Large intestine (tissue), 12 donors: ENCODE data around the gene TRAF3IP1. TPM values are rescaled to one million over a fixed set of nuclear protein-coding genes. Genes with fewer than 3 reads are reported as not detected.
"Not testable (repeated sequence)": the region's sequence is repeated elsewhere in the genome, so short reads cannot be mapped to it uniquely, and the experiment has no call there.

Source experiments
- DNase-seq, 2 donors: peaks; one replicate each; pipeline versions ENCODE4 v3.0.0 to v3.0.0-alpha.2; 2013
- H3K27ac ChIP-seq: one replicate; pipeline ENCODE4 v1.5.1; 2013; ENCODE audit warnings: low read length
- H3K27me3 ChIP-seq: 2 replicates; pipeline ENCODE4 v1.6.1; 2013; ENCODE audit warnings: low read length; ENCODE audit not compliant: control insufficient read depth, insufficient read depth
- H3K36me3 ChIP-seq: 2 replicates; pipeline ENCODE4 v1.6.1; 2013; ENCODE audit warnings: low read length; ENCODE audit not compliant: control insufficient read depth, insufficient read depth
- H3K4me1 ChIP-seq: one replicate; pipeline ENCODE4 v1.6.1; 2013; ENCODE audit warnings: low read length; ENCODE audit not compliant: control insufficient read depth, insufficient read depth
- H3K4me3 ChIP-seq: one replicate; pipeline ENCODE4 v1.5.1; 2013; ENCODE audit warnings: low read length
- H3K9me3 ChIP-seq: one replicate; pipeline ENCODE4 v1.6.1; 2013; ENCODE audit warnings: mild to moderate bottlenecking, low read depth, low read length, moderate library complexity; ENCODE audit not compliant: control insufficient read depth
- WGBS: methylation state at CpG from one replicate; pipeline ENCODE4 v1.1.5; 2013; ENCODE audit warnings: low lambda C conversion rate; ENCODE audit not compliant: insufficient coverage; 5-methylcytosine and 5-hydroxymethylcytosine counted together
- long read RNA-seq, 11 donors: transcript quantifications; one replicate each; lab custom pipeline, GENCODE V29; 2026
- polyA plus RNA-seq: library from polyadenylated mRNA; unstranded; fragments of 120-200 nt; gene quantifications from one replicate; pipeline ENCODE4 v1.2.1, GENCODE V29; 2013

The TRAF3IP1 gene, protein sequence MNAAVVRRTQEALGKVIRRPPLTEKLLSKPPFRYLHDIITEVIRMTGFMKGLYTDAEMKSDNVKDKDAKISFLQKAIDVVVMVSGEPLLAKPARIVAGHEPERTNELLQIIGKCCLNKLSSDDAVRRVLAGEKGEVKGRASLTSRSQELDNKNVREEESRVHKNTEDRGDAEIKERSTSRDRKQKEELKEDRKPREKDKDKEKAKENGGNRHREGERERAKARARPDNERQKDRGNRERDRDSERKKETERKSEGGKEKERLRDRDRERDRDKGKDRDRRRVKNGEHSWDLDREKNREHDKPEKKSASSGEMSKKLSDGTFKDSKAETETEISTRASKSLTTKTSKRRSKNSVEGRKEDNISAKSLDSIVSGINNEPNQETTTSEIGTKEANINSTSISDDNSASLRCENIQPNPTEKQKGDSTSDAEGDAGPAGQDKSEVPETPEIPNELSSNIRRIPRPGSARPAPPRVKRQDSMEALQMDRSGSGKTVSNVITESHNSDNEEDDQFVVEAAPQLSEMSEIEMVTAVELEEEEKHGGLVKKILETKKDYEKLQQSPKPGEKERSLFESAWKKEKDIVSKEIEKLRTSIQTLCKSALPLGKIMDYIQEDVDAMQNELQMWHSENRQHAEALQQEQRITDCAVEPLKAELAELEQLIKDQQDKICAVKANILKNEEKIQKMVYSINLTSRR
- 10.6 TPM for polyA plus RNA-seq
- long read RNA-seq, donor 1, result 0 reads
- long read RNA-seq, donor 2, result 0 reads
- long read RNA-seq, donor 3, result 0 reads
- long read RNA-seq, donor 4, result 0 reads
- long read RNA-seq, donor 5, result 0 reads
- long read RNA-seq, donor 6, partial matches to known transcripts, result 10 of 10 reads
- long read RNA-seq, donor 6, other reads (novel, unspliced or antisense), result 0 of 10 reads
- long read RNA-seq, donor 7, partial matches to known transcripts, result 0 of 1 reads
- long read RNA-seq, donor 7, other reads (novel, unspliced or antisense), result 0 of 1 reads
- long read RNA-seq, donor 8, partial matches to known transcripts, result 0 of 3 reads
- long read RNA-seq, donor 8, other reads (novel, unspliced or antisense), result 0 of 3 reads
- long read RNA-seq, donor 9, partial matches to known transcripts, result 0 of 1 reads
- long read RNA-seq, donor 9, other reads (novel, unspliced or antisense), result 0 of 1 reads
- long read RNA-seq, donor 10, partial matches to known transcripts, result 0 of 2 reads
- long read RNA-seq, donor 10, other reads (novel, unspliced or antisense), result 0 of 2 reads
- long read RNA-seq, donor 11, result 0 reads

DNA sequence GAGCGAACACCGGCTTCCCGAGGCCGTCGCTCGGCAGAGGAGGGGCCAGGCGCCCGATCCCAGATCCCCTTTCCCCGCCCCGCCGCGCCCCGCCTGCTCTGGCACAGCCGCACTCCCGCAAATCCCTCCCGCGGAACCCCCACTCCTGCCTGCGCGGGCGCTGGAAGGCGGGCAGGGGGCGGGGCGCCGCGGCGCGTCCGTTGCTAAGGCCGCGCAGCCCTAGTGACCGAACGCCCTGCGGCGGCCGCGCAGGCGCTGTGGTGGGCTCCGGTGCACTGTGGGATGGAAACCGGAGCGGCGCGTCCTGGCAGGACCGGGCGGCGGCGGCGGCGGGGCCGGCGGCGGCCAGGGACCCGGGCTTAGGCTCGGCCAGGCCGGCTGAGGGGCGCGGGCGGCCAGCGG, at the start of gene TRAF3IP1:
Gene TRAF3IP1 (plus strand): TSS at position 273 of the 402 bp plus-strand sequence. CDS start 145 bp downstream, outside the sequence.
- no CpG with 5 or more reads among the region's 58 CpGs for WGBS

DNA sequence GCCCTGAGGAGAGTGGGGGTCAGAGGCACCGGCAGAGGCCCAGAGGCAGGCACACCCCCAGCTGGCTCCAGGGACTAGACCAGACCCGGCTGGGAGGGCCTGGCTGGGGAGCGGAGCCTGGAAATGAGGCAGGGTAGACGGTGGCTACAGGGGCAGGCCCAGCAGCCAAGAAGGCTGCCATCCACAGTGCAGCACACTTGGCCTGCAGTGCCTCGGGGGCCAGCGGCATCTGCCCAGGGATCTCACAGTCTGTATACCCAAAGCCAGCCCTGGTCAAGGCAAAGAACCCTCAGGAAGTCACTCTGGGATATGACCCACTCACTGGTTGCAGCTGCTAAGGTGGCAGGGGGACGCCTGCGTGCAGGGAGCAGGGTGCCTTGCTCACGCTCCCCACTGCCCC, 49.7 kb upstream of the TRAF3IP1 start:
- no peaks in the 10 kb centered on the region for H3K27me3 ChIP-seq
- no CpG with 5 or more reads among the region's 9 CpGs for WGBS
- DNase-seq, result no peak
- H3K4me1 ChIP-seq, result peaks cover 24% of the 10 kb centered on the region
- no peak overlapping the region for H3K4me3 ChIP-seq
- H3K36me3 ChIP-seq, result peaks cover 78% of the 10 kb centered on the region
- H3K9me3 ChIP-seq, result no peaks in the 10 kb centered on the region
- H3K27ac ChIP-seq, result no peak overlapping the region

More for the DNA sequence above, at the start of gene TRAF3IP1:
- H3K9me3 ChIP-seq, result no peaks in the 10 kb centered on the region
- DNase-seq, result peak; percentile 94 to 97
- H3K36me3 ChIP-seq, result peaks cover 8% of the 10 kb centered on the region
- peak within 1 kb of the TSS; percentile 64 for H3K4me3 ChIP-seq
- no peaks in the 10 kb centered on the region for H3K27me3 ChIP-seq
- peaks cover 5% of the 10 kb centered on the region for H3K4me1 ChIP-seq
- peak within 1 kb of the TSS; percentile 42 for H3K27ac ChIP-seq

DNA sequence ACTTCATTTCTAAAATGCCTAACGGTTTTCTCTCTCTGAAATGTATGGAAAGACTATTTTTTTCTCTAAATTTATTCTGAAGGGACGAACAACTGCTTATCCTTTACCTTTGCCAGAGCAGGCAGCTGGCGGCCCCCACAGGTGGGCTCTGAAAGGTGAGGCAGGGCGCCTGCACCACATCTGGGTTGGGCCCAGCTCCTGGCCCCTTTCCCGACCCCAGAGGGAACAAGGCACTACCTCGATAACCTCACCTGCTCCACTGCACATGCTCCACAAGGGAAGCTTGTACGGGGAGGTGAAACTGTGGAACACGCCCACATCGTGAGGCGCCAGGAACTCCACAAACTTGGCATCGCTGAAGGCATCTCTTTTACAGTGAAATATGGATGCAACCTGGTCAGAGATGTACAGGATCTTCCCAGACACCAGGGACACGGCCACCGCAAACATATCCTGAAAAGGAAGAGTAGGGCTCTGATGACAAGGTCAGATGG, 49.2 kb upstream of the TRAF3IP1 start:
- Histone ChIP-seq H3K27ac (no peak overlapping the region), H3K36me3 (peaks cover 80% of the 10 kb centered on the region), H3K4me3 (no peak overlapping the region), H3K27me3 (no peaks in the 10 kb centered on the region), H3K9me3 (no peaks in the 10 kb centered on the region), H3K4me1 (peaks cover 25% of the 10 kb centered on the region)
- WGBS, result no CpG with 5 or more reads among the region's 13 CpGs
- no peak for DNase-seq

DNA sequence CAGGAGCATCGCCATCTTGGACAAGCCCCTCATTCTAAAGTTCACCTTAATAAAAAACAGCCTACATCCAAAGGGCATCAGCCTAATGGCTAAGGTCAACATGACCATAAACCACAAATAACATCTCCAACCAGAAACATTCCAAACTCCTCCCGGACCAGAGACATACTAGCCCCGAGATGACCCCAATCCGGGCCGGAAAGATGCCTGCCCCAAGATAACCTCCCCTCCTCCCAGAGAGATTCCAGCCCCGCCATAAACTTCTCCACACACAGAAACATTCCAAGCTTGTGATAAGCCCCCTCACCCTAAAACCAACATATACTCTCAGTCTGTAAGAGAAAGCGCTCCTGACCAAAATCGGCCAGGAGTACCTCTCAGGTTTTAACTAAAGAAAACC, 48.6 kb upstream of the TRAF3IP1 start:
- peaks cover 82% of the 10 kb centered on the region for H3K36me3 ChIP-seq
- not testable (repeated sequence) for H3K9me3 ChIP-seq, DNase-seq, H3K27ac ChIP-seq, H3K4me3 ChIP-seq, H3K27me3 ChIP-seq
- no CpG with 5 or more reads among the region's 8 CpGs for whole genome bisulfite sequencing
- H3K4me1 ChIP-seq, result peaks cover 25% of the 10 kb centered on the region

DNA sequence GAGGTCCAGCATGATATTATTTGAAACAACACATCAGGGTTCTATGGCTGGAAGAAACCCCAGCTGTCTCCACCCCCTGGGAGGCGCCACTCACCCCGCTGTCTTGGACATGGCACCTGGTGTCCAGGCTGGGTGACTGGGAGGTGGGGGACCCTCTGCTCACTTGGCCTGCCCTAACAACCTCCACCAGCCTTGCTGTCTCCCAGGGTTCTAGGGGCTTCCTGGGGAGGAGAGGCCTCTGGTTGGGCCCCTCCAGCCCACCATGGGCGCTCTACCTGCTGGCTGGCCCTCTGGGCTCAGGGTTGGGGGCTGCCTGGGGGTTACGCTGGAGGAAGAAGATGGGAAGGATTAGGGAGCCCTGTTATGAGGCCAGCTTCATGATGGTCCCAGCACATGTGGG, 48.2 kb upstream of the TRAF3IP1 start:
- Histone ChIP-seq H3K27ac (no peak overlapping the region), H3K9me3 (no peaks in the 10 kb centered on the region), H3K4me1 (peaks cover 25% of the 10 kb centered on the region), H3K27me3 (no peaks in the 10 kb centered on the region), H3K4me3 (no peak overlapping the region), H3K36me3 (peaks cover 80% of the 10 kb centered on the region)
- DNase-seq, result no peak
- WGBS, result no CpG with 5 or more reads among the region's 4 CpGs

DNA sequence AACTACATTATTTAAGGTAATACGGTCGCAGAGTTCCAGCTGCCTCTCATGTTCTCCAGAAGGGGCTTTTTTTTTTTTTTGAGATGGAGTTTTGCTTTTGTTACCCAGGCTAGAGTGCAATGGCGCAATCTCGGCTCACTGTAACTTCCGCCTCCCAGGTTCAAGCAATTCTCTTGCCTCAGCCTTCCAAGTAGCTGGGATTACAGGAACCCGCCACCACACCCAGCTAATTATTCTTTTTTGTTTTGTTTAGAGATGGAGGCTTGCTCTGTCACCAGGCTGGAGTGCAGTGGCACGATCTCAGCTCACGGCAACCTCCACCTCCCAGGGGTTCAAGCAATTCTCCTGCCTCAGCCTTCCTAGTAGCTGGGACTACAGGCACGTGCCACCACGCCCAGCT, 46.9 kb upstream of the TRAF3IP1 start:
- peaks cover 73% of the 10 kb centered on the region for H3K36me3 ChIP-seq
- peak overlapping the region; percentile 88 for H3K27ac ChIP-seq
- H3K4me3 ChIP-seq, H3K9me3 ChIP-seq, DNase-seq, H3K27me3 ChIP-seq: not testable (repeated sequence)
- H3K4me1 ChIP-seq, result peaks cover 25% of the 10 kb centered on the region
- 100% methylated on average over 2 of the region's 10 CpGs for WGBS

DNA sequence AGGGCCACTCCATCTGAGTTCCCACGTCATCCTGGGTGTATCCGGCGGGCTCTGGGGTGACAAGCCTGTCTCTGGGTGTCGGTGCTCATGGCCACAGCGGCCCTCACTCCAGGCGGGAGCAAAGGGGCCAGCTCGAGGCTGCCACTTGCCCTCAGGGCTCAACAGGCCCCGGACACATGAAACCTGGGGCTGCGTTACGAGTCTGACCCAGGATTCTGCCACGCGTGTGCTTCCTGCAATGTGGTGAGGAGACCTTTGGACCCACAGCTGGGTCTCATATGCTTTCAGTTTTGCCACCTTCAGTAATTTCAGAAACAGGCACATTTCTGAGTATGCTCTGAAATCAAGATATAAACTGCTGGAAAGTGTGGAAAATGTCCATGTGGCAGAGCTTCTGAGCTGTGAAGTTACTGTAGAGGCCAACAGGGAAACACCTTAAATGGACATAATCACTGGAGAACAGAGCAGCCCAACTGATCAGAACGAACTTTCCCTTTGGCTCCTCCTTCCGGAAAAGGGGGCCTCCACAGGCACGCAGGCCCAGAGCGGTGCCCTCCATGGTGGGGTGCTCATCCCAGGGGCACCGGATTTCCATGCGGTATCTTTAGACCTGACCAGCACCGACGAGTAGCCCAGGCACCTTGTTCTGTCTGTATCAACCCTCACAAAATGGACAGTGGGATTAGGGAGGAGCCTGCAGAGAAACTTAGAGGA, 46.0 kb upstream of the TRAF3IP1 start:
- H3K36me3 ChIP-seq, result peaks cover 70% of the 10 kb centered on the region
- no CpG with 5 or more reads among the region's 20 CpGs for WGBS
- no peak overlapping the region for H3K4me3 ChIP-seq
- H3K27ac ChIP-seq, result peak overlapping the region; percentile 88
- no peaks in the 10 kb centered on the region for H3K27me3 ChIP-seq
- peak; percentile 85 to 91 for DNase-seq
- no peaks in the 10 kb centered on the region for H3K9me3 ChIP-seq
- peaks cover 28% of the 10 kb centered on the region for H3K4me1 ChIP-seq

DNA sequence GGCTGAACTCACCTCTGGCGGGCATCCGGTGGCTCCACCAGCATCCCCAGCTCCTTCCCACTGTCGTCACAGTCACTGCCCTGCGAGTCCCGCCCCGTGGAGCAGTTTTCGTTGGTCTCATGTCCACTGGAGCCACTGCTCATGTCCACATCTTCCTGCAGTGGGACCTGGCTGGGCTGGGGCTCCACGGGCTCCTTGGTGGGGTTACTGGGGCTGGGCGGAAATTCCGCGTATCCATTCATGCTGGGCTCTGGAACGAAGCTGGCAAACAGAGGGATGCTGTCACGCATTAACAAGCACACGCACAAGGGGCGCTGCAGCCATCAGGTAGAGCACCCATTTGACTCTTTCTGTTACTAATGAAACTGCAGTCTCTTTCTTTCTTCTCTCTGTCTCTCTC, 42.6 kb upstream of the TRAF3IP1 start:
- WGBS, result 83% methylated on average over 2 of the region's 15 CpGs
- no peaks in the 10 kb centered on the region for H3K9me3 ChIP-seq
- no peaks in the 10 kb centered on the region for H3K27me3 ChIP-seq
- H3K4me1 ChIP-seq, result peaks cover 39% of the 10 kb centered on the region
- H3K36me3 ChIP-seq, result peaks cover 38% of the 10 kb centered on the region
- no peak overlapping the region for H3K4me3 ChIP-seq
- no peak overlapping the region for H3K27ac ChIP-seq
- DNase-seq, result no peak

DNA sequence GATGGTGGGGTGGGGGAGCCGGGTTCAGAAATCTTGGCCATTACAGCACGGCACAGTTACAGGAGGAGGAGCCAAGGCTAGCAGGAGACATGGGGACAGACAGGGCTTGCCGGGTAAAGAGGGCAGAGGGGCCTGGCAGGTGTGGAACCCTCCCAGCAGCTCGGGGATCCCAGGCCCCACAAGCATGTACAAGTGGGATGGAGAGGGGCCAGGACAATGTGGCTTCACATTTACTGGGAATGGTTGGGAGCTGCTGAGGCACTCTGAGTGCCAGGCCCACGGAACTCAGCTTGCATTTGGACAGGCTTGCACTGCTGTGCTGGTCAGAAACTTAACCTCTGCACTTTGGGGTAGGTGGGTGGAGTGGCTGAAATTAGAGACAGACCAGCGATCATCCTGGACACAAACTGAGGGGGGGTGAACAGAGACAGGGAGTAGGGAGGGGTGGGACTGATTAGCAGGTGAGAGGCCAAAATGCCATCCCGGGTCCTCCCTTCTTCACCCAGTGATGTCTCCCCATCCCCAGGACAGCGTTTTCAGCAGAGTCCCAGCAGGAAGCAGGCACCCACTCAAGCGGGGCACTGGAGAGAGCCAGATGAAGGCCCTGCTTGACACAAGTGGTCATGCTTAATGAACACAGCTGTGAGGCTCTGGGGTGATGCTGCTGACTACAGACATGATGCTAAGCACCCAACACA, 41.5 kb upstream of the TRAF3IP1 start:
- H3K4me1 ChIP-seq, result peaks cover 43% of the 10 kb centered on the region
- no peaks in the 10 kb centered on the region for H3K9me3 ChIP-seq
- WGBS, result no CpG with 5 or more reads among the region's 9 CpGs
- H3K4me3 ChIP-seq, result no peak overlapping the region
- H3K36me3 ChIP-seq, result peaks cover 33% of the 10 kb centered on the region
- H3K27me3 ChIP-seq, result no peaks in the 10 kb centered on the region
- DNase-seq, result no peak
- no peak overlapping the region for H3K27ac ChIP-seq
